ENCODE results near the gene CRBN. TPM values are rescaled to one million over a fixed set of nuclear protein-coding genes. Genes with fewer than 3 reads are reported as not detected.

Gene CRBN
- total and polyA plus RNA-seq, 9 of the 15 experiments (the other 6 are each of a cell fraction or from before 2014, with no cell fraction given) = 40.8 to 331 (median 57.4) TPM

- TF ChIP-seq HBP1 (CRISPR knock-in tag; IDR thresholded peaks at IDR 0.05) (no peak), SIN3A (IDR thresholded peaks at IDR 0.05; ENCODE audit: borderline replicate concordance in 2 of 2, control insufficient read depth in 1 of 2, low read depth in 2 of 2, low read length in 2 of 2) (no peak), NR2C2 (CRISPR knock-in tag; IDR thresholded peaks at IDR 0.05) (no peak), NR2C2 (tag; IDR thresholded peaks at IDR 0.05) (peak; percentile 69), ZBTB17 (CRISPR knock-in tag; IDR thresholded peaks at IDR 0.05) (no peak), SMAD1 (IDR thresholded peaks at IDR 0.05; ENCODE audit: low read depth, low read length, partially characterized antibody) (no peak), SAP30 (IDR thresholded peaks at IDR 0.05; ENCODE audit: borderline replicate concordance, insufficient read depth, low read depth, low read length, poor library complexity, severe bottlenecking) (no peak), CHD4 (IDR thresholded peaks at IDR 0.05; ENCODE audit: insufficient read depth, insufficient replicate concordance, low read depth, low read length, poor library complexity, severe bottlenecking) (no peak), GTF2B (IDR thresholded peaks at IDR 0.05; ENCODE audit: extremely low read depth, insufficient read length) (no peak), REST (IDR thresholded peaks at IDR 0.05; ENCODE audit: borderline replicate concordance) (no peak), REST (CRISPR knock-in tag; IDR thresholded peaks at IDR 0.05; ENCODE audit: low read depth) (no peak), SMARCB1 (IDR thresholded peaks at IDR 0.05; ENCODE audit: insufficient read length, low read depth) (no peak), POLR2G (IDR thresholded peaks at IDR 0.05; ENCODE audit: low read depth, low read length) (no peak), RBM15 (IDR thresholded peaks at IDR 0.05; ENCODE audit: insufficient read depth, low read length) (no peak), TAF9B (IDR thresholded peaks at IDR 0.05; ENCODE audit: partially characterized antibody) (peak; percentile 78)
These were observed 9.7 kb upstream of the CRBN start (continued) for GRCh38 chr3:3189102-3189727.

Data from K562 (cell line).